ENCODE data around the gene MRPL11. TPM values are rescaled to one million over a fixed set of nuclear protein-coding genes. Genes with fewer than 3 reads are reported as not detected.

MRPL11 gene
- total and polyA plus RNA-seq, 10 donors, result 25.5 to 87.1 (median 37.3) TPM

- TF ChIP-seq POLR2AphosphoS5 (IDR thresholded peaks at IDR 0.05), result no peak
- no peak for TF ChIP-seq POLR2A (IDR thresholded peaks at IDR 0.05)
- TF ChIP-seq, protein P1, sequence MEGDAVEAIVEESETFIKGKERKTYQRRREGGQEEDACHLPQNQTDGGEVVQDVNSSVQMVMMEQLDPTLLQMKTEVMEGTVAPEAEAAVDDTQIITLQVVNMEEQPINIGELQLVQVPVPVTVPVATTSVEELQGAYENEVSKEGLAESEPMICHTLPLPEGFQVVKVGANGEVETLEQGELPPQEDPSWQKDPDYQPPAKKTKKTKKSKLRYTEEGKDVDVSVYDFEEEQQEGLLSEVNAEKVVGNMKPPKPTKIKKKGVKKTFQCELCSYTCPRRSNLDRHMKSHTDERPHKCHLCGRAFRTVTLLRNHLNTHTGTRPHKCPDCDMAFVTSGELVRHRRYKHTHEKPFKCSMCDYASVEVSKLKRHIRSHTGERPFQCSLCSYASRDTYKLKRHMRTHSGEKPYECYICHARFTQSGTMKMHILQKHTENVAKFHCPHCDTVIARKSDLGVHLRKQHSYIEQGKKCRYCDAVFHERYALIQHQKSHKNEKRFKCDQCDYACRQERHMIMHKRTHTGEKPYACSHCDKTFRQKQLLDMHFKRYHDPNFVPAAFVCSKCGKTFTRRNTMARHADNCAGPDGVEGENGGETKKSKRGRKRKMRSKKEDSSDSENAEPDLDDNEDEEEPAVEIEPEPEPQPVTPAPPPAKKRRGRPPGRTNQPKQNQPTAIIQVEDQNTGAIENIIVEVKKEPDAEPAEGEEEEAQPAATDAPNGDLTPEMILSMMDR (IDR thresholded peaks at IDR 0.05 in 8 of 11, conservative IDR thresholded peaks at IDR 0.05 in 3 of 11), result no peak
- intact Hi-C loops (cut with DNase I; ENCODE audit: low total_unique reads), result no loop called here
- 4 to 8% (median 6%) methylated on average over 20 to 30 of the region's 30 CpGs for WGBS, 5 donors
Measured at GRCh38 chr11:66419825-66420224, 18.8 kb downstream of the MRPL11 start.

DNA sequence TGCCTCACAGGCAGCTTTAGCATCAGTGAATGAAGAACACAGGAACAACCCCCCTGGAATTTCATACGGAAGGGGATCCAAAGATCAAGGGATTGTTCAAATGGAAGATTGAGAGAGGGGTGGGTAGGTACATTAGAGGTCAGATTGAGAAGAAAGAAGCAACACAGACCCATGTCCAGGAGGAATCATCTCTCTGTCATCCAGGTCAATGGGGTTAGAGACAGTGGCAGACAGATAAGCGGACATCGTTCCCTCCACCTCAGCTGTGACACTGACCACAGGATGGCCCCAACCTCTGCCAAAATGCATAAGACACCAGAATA lies 19.7 kb downstream of the MRPL11 start:
- WGBS, 5 donors, result 47 to 60% (median 54%) methylated on average over 3 of the region's 3 CpGs
- H3K4me1 ChIP-seq, result peaks cover 0 to 20% (median 3%) of the 10 kb centered on the region in 6 donors
- H3K4me3 ChIP-seq, result no peak overlapping the region
- intact Hi-C loops (cut with DNase I; ENCODE audit: low total_unique reads), result no loop called here
- no peak overlapping the region for H3K27ac ChIP-seq
- no peak for DNase-seq
- peaks cover 0 to 7% (median 0%) of the 10 kb centered on the region in 8 donors for H3K9me3 ChIP-seq
- TF ChIP-seq POLR2AphosphoS5 (IDR thresholded peaks at IDR 0.05), result no peak
- TF ChIP-seq, protein P1 (IDR thresholded peaks at IDR 0.05 in 8 of 11, conservative IDR thresholded peaks at IDR 0.05 in 3 of 11), result no peak
- TF ChIP-seq POLR2A (IDR thresholded peaks at IDR 0.05), result no peak
- H3K27me3 ChIP-seq (replicated peaks in 1 of 7), result peaks cover 0 to 72% (median 32%) of the 10 kb centered on the region in 7 donors
- H3K36me3 ChIP-seq, result no peaks in the 10 kb centered on the region

More at GRCh38 chr11:66419825-66420224, 18.8 kb downstream of the MRPL11 start:
- no peak for DNase-seq
- Histone ChIP-seq H3K4me1 (peaks cover 0 to 20% (median 3%) of the 10 kb centered on the region in 6 donors), H3K9me3 (peaks cover 0 to 7% (median 0%) of the 10 kb centered on the region in 8 donors), H3K4me3 (no peak overlapping the region), H3K27ac (no peak overlapping the region), H3K27me3 (replicated peaks in 1 of 7) (peaks cover 0 to 66% (median 32%) of the 10 kb centered on the region in 7 donors), H3K36me3 (no peaks in the 10 kb centered on the region)

DNA sequence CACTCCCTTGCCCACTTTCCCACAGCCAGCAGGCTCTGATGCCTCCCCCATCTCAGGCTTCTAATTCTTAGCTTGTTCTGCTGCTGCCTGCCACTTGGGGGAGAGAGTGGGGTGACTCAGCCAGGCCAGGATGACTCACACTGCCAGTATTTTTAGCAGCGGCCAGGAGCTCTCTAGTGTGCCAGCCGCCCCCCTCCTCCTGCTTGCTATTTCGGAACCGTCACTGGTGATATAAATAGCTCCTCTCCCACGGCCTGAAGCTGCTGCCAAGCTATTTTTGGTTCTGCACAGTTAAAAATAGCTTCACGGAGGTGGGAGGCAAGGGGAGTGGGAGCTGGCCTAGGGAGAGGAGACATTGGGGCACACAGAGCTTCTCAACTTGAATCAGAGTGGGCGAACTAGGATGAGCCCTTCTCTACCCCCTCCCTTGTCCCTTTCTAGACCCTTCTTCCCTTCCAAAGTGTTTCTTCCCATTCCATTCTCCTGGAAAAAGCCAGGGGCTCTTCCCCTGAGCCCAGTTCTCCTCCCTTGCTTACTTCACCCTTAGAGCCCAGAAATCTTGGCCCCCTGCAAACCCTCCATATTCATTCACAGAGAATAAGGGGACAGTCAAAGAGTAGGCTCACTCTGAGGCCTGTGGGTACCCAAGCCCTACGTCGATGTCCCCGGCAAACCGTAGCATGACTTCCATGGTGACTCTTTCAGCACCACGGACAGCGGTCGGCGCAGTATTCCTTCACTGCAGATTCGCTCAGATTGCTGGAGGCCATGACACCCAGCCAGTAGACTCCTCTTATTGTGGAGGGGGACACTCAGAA lies 20.3 kb downstream of the MRPL11 start:
- TF ChIP-seq POLR2AphosphoS5 (IDR thresholded peaks at IDR 0.05), result no peak
- TF ChIP-seq POLR2A (IDR thresholded peaks at IDR 0.05), result no peak
- TF ChIP-seq, protein P1 (IDR thresholded peaks at IDR 0.05 in 8 of 11, conservative IDR thresholded peaks at IDR 0.05 in 3 of 11), result no peak
- no peak overlapping the region for H3K4me3 ChIP-seq
- peaks cover 0 to 7% (median 0%) of the 10 kb centered on the region in 8 donors for H3K9me3 ChIP-seq
- intact Hi-C loops (cut with DNase I; ENCODE audit: low total_unique reads), result no loop called here
- peaks cover 0 to 20% (median 3%) of the 10 kb centered on the region in 6 donors for H3K4me1 ChIP-seq
- peaks cover 0 to 78% (median 32%) of the 10 kb centered on the region in 7 donors for H3K27me3 ChIP-seq (replicated peaks in 1 of 7)
- 6 to 12% (median 9%) methylated on average over 16 of the region's 16 CpGs for WGBS, 5 donors
- H3K36me3 ChIP-seq, result no peaks in the 10 kb centered on the region
- DNase-seq, result no peak
- H3K27ac ChIP-seq, result no peak overlapping the region

DNA sequence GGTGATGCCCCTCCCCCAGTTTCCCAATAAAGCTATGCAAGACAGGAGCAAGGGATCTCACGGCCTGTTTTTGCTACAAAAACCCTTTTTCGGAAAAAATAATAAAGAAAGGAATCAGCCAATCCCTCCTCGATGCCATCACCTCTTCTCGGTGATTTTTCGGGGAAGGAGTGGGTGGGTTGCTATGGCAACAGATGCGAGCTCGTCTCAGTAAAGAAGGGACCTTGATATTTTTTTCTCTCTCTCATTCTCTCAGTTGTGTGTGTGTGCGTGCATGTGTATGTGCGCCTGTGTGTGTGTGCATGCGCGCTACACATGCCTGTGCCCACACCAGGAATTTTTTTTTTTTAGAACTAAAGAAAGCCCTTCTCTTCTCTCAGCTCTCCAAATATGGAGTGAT lies 21.6 kb downstream of the MRPL11 start:
- Histone ChIP-seq H3K4me3 (no peak overlapping the region), H3K9me3 (peaks cover 0 to 7% (median 0%) of the 10 kb centered on the region in 8 donors), H3K36me3 (no peaks in the 10 kb centered on the region), H3K27me3 (replicated peaks in 1 of 7) (peaks cover 0 to 86% (median 32%) of the 10 kb centered on the region in 7 donors), H3K4me1 (peaks cover 0 to 20% (median 3%) of the 10 kb centered on the region in 6 donors), H3K27ac (no peak overlapping the region)
- TF ChIP-seq, protein P1 (IDR thresholded peaks at IDR 0.05 in 8 of 11, conservative IDR thresholded peaks at IDR 0.05 in 3 of 11), result no peak
- TF ChIP-seq POLR2AphosphoS5 (IDR thresholded peaks at IDR 0.05) (no peak), POLR2A (IDR thresholded peaks at IDR 0.05) (no peak)
- 64 to 70% (median 66%) methylated on average over 11 of the region's 11 CpGs for WGBS, 5 donors
- no peak for DNase-seq
- intact Hi-C loops (cut with DNase I; ENCODE audit: low total_unique reads), result no loop called here

Data from spleen (tissue), 11 donors.